ENCODE results near the gene TP53TG5. TPM values are rescaled to one million over a fixed set of nuclear protein-coding genes. Genes with fewer than 3 reads are reported as not detected.

The TP53TG5 gene
- total and polyA plus RNA-seq, 10 of the 15 experiments (the other 5 are each of a cell fraction or from before 2014, with no cell fraction given) = 0.24 TPM; not detected in 9

DNA sequence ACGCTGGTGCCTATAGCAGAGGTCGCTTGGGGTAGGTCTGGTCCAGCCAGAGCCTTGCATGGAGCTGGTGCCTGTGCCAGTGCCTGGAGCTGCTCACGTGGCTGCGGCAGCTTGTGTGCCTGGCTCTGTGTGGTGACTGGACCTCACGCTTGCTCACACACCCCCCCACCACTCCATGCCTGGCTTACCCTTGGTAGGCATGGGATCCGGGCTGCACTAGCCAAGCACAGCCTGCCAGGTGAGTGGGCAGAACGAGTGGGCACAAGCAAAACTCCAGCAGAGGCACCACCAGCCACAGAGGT lies 16.9 kb upstream of the TP53TG5 start:
- intact Hi-C loops (cut with micrococcal nuclease; ENCODE audit: unreplicated experiment) = no loop called here
- no peak for FAIRE-seq
- Histone ChIP-seq H3K27me3 (replicated peaks in 1 of 2; ENCODE audit: control insufficient read depth in 2 of 2, insufficient read depth in 2 of 2, low read length in 1 of 2) (no peaks in the 10 kb centered on the region), H4K20me1 (ENCODE audit: control insufficient read depth, insufficient read depth) (no peaks in the 10 kb centered on the region), H3K9me3 (replicated peaks; ENCODE audit: control insufficient read depth, insufficient read depth, low read length) (peaks cover 5% of the 10 kb centered on the region; the same call in 2 of the 3 replicates), H2AFZ (ENCODE audit: control insufficient read depth, low read depth, low read length) (no peak overlapping the region), H3K27ac (ENCODE audit: control insufficient read depth, insufficient read depth) (no peak overlapping the region), H3K9ac (ENCODE audit: control insufficient read depth, insufficient read depth, low read length) (no peak overlapping the region), H3K79me2 (ENCODE audit: control insufficient read depth, insufficient read depth, low read length) (no peaks in the 10 kb centered on the region), H3K4me2 (ENCODE audit: control insufficient read depth, insufficient read depth) (no peak overlapping the region), H3K4me1 (ENCODE audit: control insufficient read depth, insufficient read depth, low read length) (no peaks in the 10 kb centered on the region), H3K4me3 (no peak overlapping the region), H3K36me3 (ENCODE audit: control insufficient read depth in 2 of 2, insufficient read depth in 2 of 2, low read length in 1 of 2) (no peaks in the 10 kb centered on the region; a peak in 1 of 4 replicates)
- ATAC-seq = no peak
- ChIA-PET POLR2A (interaction anchor here (1.2 kb wide), 1 partner anchor 8 kb away, joined by 3 read pairs; no protein-coding TSS in a partner anchor), CTCF (interaction anchor here (0.6 to 0.9 kb wide), 2 partner anchors 21 to 39 kb away, joined by 3 read pairs; no protein-coding TSS in a partner anchor), SMC1A (ENCODE audit: uncharacterized antibody, unreplicated experiment) (no interaction called here), RAD21 (ENCODE audit: unreplicated experiment) (no interaction called here)
- in situ Hi-C loops (cut with MboI) = no loop called here
- no TSS peak for BruUV-seq (replicated peaks)
- no peak for TF ChIP-seq RB1 (IDR thresholded peaks at IDR 0.05; ENCODE audit: borderline replicate concordance)
- no peak for TF ChIP-seq BMI1 (IDR thresholded peaks at IDR 0.05; ENCODE audit: borderline replicate concordance)
- WGBS (ENCODE audit: insufficient coverage, insufficient replicate concordance, low lambda C conversion rate, missing lambda C conversion rate) = 56% methylated on average over 7 of the region's 7 CpGs
- no peak for DNase-seq (ENCODE audit: low read depth, low spot score)

GRCh38 chr20:45394221-45395113 lies 16.3 kb upstream of the TP53TG5 start:
- ChIA-PET CTCF (interaction anchor here (0.9 kb wide), 1 partner anchor 20 kb away, joined by 3 read pairs; no protein-coding TSS in a partner anchor), SMC1A (ENCODE audit: uncharacterized antibody, unreplicated experiment) (interaction anchor here (1.7 kb wide), 1 partner anchor 20 kb away, joined by 4 read pairs; no protein-coding TSS in a partner anchor), POLR2A (interaction anchor here (1.2 kb wide), 1 partner anchor 9 kb away, joined by 3 read pairs; no protein-coding TSS in a partner anchor), RAD21 (ENCODE audit: unreplicated experiment) (no interaction called here)
- Histone ChIP-seq H3K27ac (ENCODE audit: control insufficient read depth, insufficient read depth) (no peak overlapping the region), H4K20me1 (ENCODE audit: control insufficient read depth, insufficient read depth) (no peaks in the 10 kb centered on the region), H3K36me3 (ENCODE audit: control insufficient read depth in 2 of 2, insufficient read depth in 2 of 2, low read length in 1 of 2) (no peaks in the 10 kb centered on the region; a peak in 1 of 4 replicates), H3K27me3 (replicated peaks in 1 of 2; ENCODE audit: control insufficient read depth in 2 of 2, insufficient read depth in 2 of 2, low read length in 1 of 2) (no peaks in the 10 kb centered on the region), H3K9ac (ENCODE audit: control insufficient read depth, insufficient read depth, low read length) (no peak overlapping the region), H3K4me2 (ENCODE audit: control insufficient read depth, insufficient read depth) (no peak overlapping the region), H3K4me3 (no peak overlapping the region), H3K4me1 (ENCODE audit: control insufficient read depth, insufficient read depth, low read length) (no peaks in the 10 kb centered on the region), H3K79me2 (ENCODE audit: control insufficient read depth, insufficient read depth, low read length) (no peaks in the 10 kb centered on the region), H2AFZ (ENCODE audit: control insufficient read depth, low read depth, low read length) (no peak overlapping the region), H3K9me3 (replicated peaks; ENCODE audit: control insufficient read depth, insufficient read depth, low read length) (no peaks in the 10 kb centered on the region; the same call in 2 of the 3 replicates)
- ATAC-seq (no peak), DNase-seq (ENCODE audit: low read depth, low spot score) (no peak), FAIRE-seq (no peak)
- no TSS peak for BruUV-seq (replicated peaks)
- intact Hi-C loops (cut with micrococcal nuclease; ENCODE audit: unreplicated experiment) (no loop called here), in situ Hi-C loops (cut with MboI) (no loop called here)
- WGBS (ENCODE audit: insufficient coverage, insufficient replicate concordance, low lambda C conversion rate, missing lambda C conversion rate) = 67% methylated on average over 19 of the region's 21 CpGs
- TF ChIP-seq HDAC6 (IDR thresholded peaks at IDR 0.05; ENCODE audit: unreplicated experiment) (no peak), SPI1 (IDR thresholded peaks at IDR 0.05; ENCODE audit: borderline replicate concordance, insufficient read depth, low read depth, low read length) (no peak), SUZ12 (IDR thresholded peaks at IDR 0.05; ENCODE audit: unreplicated experiment) (no peak), SMAD1 (IDR thresholded peaks at IDR 0.05; ENCODE audit: low read depth, partially characterized antibody) (no peak), POLR2A (IDR thresholded peaks at IDR 0.05; ENCODE audit: low read depth, low read length) (no peak), TAF1 (IDR thresholded peaks at IDR 0.05; ENCODE audit: borderline replicate concordance, low read depth, low read length) (no peak), ATF7 (IDR thresholded peaks at IDR 0.05; ENCODE audit: low read depth) (no peak), DPF2 (IDR thresholded peaks at IDR 0.05) (no peak), EP300 (IDR thresholded peaks at IDR 0.05; ENCODE audit: borderline replicate concordance in 1 of 2, control insufficient read depth in 1 of 2, low read depth in 2 of 2, low read length in 2 of 2) (no peak), BACH1 (IDR thresholded peaks at IDR 0.05; ENCODE audit: borderline replicate concordance) (no peak), PRDM15 (CRISPR knock-in tag; IDR thresholded peaks at IDR 0.05) (no peak)

Measured in GM12878 (cell line).